ENCODE measurements around the gene H1-8. TPM values are rescaled to one million over a fixed set of nuclear protein-coding genes. Genes with fewer than 3 reads are reported as not detected.
A peak's percentile ranks its signal among the peaks of the same experiment; 100 is the strongest.

Gene H1-8
- total RNA-seq, 4 donors from 2014 or later, result not detected

DNA sequence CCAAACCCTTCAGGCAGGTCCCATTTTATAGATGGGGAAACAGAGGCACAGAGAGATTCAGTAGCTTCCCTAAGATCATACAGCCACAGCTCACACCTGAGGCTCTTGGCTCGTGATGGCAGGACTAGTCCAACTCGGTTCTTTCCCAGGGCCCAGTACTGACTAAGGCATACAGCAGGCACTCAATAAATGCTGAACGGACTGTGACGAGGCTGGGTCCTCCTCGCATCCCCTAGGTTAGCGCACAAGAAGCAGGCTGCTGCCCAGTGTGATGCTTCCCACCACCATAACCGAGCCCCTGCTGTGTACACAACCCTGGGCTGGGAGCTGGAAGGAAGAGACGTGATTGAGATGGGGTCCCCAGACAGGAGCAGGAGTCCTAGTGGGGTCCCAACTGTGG is 38.6 kb downstream of the H1-8 start:
- 76 to 93% methylated on average over 3 to 5 of the region's 8 CpGs for WGBS, 2 donors
- intact Hi-C loops (cut with DNase I), result no loop called here
- H3K27me3 ChIP-seq, result no peaks in the 10 kb centered on the region
- H3K36me3 ChIP-seq, result peaks cover 0 to 74% (median 8%) of the 10 kb centered on the region in 3 donors
- H3K27ac ChIP-seq, result no peak overlapping the region
- H3K4me1 ChIP-seq, result peaks cover 12 to 29% (median 20%) of the 10 kb centered on the region in 3 donors
- no peak overlapping the region for H3K4me3 ChIP-seq
- TF ChIP-seq CTCF (IDR thresholded peaks at IDR 0.05) (no peak), POLR2A (IDR thresholded peaks at IDR 0.05) (no peak)
- no peak for DNase-seq
- H3K9me3 ChIP-seq, result no peaks in the 10 kb centered on the region

DNA sequence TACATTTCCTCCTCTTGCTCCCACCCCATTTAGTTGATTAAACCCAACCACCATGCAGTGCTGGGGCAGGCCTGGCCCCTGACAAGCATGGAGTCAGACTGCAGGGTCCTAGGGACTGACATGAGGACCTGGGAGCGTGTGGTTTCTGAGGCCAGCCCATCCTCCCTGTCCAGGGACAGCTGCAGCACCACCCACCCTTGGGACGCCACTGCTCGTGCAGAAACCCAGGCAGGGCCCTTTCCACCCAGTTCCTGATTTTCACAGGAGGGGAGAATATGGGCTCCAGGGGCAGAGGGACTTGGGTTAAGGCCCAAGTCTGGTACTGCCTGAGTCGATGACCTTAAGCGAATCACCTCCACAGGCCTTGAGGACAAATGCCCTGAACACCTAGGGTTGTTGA is 39.8 kb downstream of the H1-8 start:
- Histone ChIP-seq H3K36me3 (peaks cover 0 to 78% (median 8%) of the 10 kb centered on the region in 3 donors), H3K4me1 (peaks cover 10 to 29% (median 14%) of the 10 kb centered on the region in 3 donors), H3K4me3 (no peak overlapping the region), H3K9me3 (no peaks in the 10 kb centered on the region), H3K27me3 (no peaks in the 10 kb centered on the region), H3K27ac (no peak overlapping the region)
- no peak for DNase-seq
- intact Hi-C loops (cut with DNase I), result no loop called here
- 100% methylated on average over 2 of the region's 5 CpGs; no CpG with 5 or more reads in 1 of the 2 donors for WGBS, 2 donors
- no peak for TF ChIP-seq POLR2A (IDR thresholded peaks at IDR 0.05)
- TF ChIP-seq CTCF (IDR thresholded peaks at IDR 0.05), result no peak

DNA sequence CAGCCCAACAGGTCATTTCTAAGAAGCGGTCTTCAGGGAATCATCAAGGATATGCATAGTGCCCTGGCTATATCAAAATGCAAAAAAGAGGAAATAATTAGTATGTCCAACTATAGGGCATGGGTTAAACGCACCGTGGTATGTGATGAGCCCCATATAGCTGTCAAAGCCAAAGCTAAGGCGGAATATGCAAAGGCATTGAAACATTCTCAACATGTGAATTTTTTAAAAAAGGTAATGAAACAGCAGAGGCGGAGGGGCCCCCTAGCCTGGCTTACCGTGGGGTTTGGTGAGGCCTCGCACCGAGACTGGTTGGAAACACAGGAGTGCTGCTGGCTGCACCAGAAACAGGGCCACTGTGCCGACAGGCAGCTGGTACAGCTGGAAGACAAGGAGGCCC is 40.3 kb downstream of the H1-8 start:
- H3K27ac ChIP-seq, result peak overlapping the region in 1 of 4 donors; percentile 10
- no peak for DNase-seq
- peaks cover 9 to 29% (median 13%) of the 10 kb centered on the region in 3 donors for H3K4me1 ChIP-seq
- TF ChIP-seq POLR2A (IDR thresholded peaks at IDR 0.05), result no peak
- TF ChIP-seq CTCF (IDR thresholded peaks at IDR 0.05), result no peak
- intact Hi-C loops (cut with DNase I), result no loop called here
- H3K27me3 ChIP-seq, result no peaks in the 10 kb centered on the region
- WGBS, 2 donors, result 81 to 82% methylated on average over 8 to 9 of the region's 9 CpGs
- no peaks in the 10 kb centered on the region for H3K9me3 ChIP-seq
- peaks cover 0 to 78% (median 8%) of the 10 kb centered on the region in 3 donors for H3K36me3 ChIP-seq
- no peak overlapping the region for H3K4me3 ChIP-seq

GRCh38 chr3:129584631-129585030 is 41.7 kb downstream of the H1-8 start:
- TF ChIP-seq CTCF (IDR thresholded peaks at IDR 0.05), result no peak
- no peak for TF ChIP-seq POLR2A (IDR thresholded peaks at IDR 0.05)
- peaks cover 9 to 30% (median 18%) of the 10 kb centered on the region in 3 donors for H3K4me1 ChIP-seq
- peaks cover 0 to 83% (median 8%) of the 10 kb centered on the region in 3 donors for H3K36me3 ChIP-seq
- DNase-seq, result no peak
- H3K27me3 ChIP-seq, result no peaks in the 10 kb centered on the region
- H3K9me3 ChIP-seq, result no peaks in the 10 kb centered on the region
- 74 to 94% methylated on average over 3 of the region's 3 CpGs for WGBS, 2 donors
- intact Hi-C loops (cut with DNase I), result no loop called here
- no peak overlapping the region for H3K27ac ChIP-seq
- H3K4me3 ChIP-seq, result no peak overlapping the region

DNA sequence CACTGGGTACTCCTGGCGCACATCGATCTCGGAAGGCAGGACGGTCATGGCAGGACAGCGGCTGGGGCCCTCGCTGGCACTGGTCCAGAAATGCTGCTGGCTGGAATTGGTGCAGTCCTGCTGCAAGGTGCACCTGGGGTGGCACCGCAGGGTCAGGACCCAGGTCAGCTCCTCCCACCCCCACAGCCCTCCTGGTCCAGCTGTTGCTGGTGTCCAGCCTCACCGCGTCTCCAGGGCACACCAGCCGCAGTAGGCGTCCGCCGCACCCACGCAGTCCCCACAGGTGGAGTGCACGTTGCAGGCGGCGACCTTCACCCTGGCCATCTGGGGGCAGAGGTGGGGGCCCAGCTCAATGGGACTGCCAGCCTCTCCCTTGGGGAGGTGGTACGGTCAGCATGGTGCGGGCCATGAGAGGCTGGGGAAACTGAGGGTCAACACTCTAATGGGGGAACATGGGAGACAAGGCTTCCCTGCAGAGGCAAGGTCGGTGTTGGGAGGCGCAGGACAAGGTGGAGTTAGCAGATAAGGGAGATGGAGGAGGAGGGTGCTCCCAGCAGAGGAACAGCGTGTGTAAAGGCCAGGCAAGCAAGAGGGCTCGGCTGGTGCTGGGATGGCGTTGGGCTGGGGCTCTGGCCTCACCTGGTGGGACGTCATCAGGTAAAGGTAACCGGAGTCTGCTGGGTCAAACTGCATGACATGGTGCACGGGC is 43.1 kb downstream of the H1-8 start:
- peaks cover 0 to 68% (median 8%) of the 10 kb centered on the region in 3 donors for H3K36me3 ChIP-seq
- TF ChIP-seq CTCF (IDR thresholded peaks at IDR 0.05) (no peak), POLR2A (IDR thresholded peaks at IDR 0.05) (no peak)
- H3K4me3 ChIP-seq, result no peak overlapping the region
- peak overlapping the region in 1 of 4 donors; percentile 53 for H3K27ac ChIP-seq
- no peaks in the 10 kb centered on the region for H3K27me3 ChIP-seq
- intact Hi-C loops (cut with DNase I), result no loop called here
- H3K4me1 ChIP-seq, result peaks cover 9 to 44% (median 31%) of the 10 kb centered on the region in 3 donors
- 94 to 99% methylated on average over 7 to 12 of the region's 27 CpGs for WGBS, 2 donors
- no peaks in the 10 kb centered on the region for H3K9me3 ChIP-seq
- DNase-seq, result no peak
